GM19193 (cell line): Measurements from ENCODE around the gene HSD17B13.

Experiments
- POLR2A ChIP-seq: IDR thresholded peaks from 4 replicates; pipeline ENCODE4 v1.6.1; 2011; ENCODE audit not compliant: insufficient read depth, insufficient read length; ENCODE audit errors: extremely low read depth

HSD17B13 gene

GRCh38 chr4:87283151-87283550, 39.5 kb downstream of the HSD17B13 start:
- TF ChIP-seq POLR2A = no peak

DNA sequence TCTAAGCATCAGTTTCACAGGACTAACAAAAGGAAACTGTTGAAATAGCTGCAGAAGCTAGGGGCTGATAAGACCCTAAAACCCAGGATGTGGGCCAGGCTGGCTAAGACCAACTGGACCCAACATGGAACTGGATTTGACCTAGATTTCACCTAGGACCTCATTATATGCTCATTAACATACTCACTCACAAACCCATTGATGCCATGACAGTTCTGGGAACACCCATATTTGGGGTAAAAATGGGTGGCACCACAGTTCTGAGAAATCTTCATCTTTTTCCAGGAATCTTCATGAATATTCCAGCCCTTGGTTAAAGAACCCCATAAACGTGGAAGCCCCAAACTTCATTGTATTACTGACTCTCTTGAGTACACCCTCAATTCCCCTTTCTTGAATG, 41.1 kb downstream of the HSD17B13 start:
- no peak for TF ChIP-seq POLR2A

DNA sequence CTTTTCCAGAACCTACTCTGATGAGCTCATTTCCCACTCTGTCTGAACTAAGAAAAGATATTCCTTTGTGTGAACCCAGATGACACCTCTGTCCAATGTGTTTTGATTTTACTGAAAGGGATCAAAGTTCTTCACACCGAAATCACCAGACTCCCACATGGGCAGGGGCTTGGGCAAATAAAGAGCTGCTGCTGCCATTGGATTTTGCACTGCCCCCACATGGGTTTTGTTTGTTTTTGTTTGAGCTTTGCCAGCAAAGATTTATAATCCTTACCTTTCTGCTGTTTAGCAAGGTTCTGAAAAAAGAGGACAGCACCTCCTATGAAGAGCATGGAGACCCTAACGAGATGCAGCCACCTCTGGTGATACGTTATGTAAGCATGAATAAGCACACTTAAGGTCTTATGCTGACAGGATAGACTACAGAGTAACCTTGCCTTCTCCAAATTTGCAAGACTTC, 44.3 kb downstream of the HSD17B13 start:
- no peak for TF ChIP-seq POLR2A

DNA sequence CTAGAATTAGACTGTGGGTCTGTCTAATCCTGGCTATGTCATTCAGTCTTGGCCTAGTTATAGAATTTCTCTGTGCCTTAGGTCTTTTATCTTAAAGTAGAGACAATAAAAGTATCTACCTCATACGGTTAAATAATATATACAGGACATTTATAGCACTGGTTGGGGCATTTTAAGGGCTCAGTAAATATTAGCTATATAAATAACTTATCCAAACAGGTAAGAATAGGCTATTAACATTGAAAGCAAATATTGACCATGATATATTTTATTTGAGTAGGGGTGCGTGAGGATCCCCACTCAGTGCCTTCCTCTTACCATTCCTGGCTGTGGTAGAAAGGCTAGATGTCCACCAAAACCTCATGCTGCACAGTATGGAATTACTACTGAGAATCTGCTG, 47.4 kb downstream of the HSD17B13 start:
- TF ChIP-seq POLR2A = no peak

- TF ChIP-seq POLR2A = no peak
Measured at GRCh38 chr4:87274803-87275202, 47.9 kb downstream of the HSD17B13 start.

DNA sequence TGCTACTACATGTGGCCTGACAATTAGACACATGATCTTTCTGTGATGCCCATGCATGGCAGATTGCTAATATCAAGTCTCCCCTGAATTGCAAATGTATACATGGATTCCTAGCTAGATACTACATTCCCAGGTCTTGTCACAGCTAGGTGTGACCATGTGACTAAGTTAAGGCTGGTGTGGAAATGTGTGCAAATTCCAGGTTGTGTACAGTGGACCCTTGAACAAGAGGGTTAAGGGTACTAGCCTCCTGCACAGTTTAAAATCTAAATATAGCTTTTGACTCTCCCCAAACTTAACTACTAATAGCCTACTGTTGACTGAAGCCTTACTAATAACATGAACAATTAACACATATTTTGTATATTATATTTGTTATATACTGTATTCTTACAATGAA, 48.4 kb downstream of the HSD17B13 start:
- no peak for TF ChIP-seq POLR2A

DNA sequence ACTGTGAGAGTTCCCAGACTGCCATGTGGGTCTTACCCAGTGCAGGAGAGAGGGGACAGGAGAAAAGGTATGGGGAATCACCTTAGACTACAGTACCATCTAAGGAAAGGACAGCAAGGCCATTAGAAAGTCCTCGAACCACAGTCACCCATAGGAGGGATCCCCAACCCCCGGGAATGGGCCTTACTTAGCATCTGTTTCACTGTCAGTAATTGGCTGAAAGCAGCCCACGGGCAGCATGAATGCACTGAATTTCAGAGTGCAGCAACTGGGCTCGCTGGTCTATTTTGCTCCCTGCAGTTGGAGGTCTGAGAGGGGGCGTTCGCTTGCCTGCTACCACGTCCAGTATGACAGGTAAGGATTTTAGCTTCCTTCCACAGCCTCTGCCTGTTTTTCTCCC, 51.9 kb downstream of the HSD17B13 start:
- no peak for TF ChIP-seq POLR2A

DNA sequence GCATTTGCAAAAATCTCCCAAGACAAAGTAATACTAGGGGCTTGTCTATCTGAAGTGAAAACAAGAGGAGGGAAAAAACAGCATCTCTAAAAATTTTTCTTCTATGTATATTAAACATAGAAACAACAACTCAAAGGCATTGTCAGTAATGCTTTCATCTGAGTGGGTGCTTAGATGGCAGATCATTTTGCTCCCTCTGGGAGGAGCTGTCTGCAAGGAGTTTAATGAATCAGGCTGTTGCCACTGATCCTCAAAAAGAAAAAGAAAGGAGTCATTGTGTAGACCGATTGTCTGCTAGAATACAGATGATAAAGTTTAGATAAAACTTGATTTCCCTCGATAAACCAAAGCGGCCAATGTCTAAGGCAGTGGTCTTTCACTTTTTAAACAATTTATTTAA, 52.5 kb downstream of the HSD17B13 start:
- TF ChIP-seq POLR2A = no peak

DNA sequence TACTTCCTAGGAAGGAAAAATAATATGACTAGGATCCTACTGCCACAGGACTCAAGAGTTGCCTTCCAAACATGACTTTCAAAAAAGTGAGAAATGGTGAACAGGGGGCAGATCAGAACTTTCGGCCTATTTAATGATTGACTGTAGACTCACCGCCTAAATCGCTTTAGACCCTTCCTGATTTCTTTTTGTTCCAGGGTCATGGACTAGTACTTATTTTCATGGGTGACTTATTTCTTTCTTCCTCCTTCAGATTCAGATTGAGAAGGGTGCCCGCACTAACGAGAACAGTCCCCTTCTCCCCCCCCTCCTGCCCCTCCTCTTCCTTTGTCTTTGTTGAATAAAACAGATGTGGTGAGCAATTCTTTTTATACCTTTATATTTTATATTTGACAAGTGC, 54.3 kb downstream of the HSD17B13 start:
- TF ChIP-seq POLR2A = no peak

DNA sequence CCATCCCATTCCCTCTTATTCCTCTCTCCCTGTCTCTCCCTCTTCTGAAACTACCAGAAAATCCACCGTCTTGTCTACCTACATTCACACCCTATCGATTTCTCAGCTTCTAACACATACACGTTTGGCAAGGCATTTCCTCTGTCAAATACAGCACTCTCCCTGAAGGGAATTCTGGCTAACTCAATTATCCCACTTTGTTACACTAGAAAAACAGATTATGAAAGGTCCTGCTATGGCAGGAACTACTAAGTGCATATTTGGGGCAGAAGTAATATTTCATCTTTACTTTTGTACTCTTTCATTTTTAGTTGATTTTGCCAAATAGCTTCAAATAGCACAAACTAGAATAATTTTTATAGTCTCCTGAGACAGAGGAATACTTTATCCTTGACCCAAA, 55.7 kb downstream of the HSD17B13 start:
- no peak for TF ChIP-seq POLR2A

DNA sequence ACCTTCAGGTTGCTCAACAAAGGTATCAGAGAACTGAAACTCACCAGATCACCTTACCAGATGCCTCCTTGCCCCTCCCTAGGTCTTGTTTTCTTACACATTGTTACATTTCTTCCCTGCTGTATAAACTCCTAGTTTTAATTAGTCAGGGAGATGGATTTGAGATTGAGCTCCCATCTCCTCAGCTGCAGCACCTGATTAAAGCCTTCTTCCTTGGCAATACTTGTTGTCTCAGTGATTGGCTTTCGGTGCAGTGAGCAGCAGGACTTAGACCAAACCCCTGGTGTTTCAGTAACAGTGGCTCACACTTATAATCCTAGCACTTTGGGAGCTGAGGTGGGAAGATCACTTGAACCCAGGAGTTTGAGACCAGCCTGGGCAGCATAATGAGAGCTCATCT, 59.8 kb downstream of the HSD17B13 start:
- no peak for TF ChIP-seq POLR2A

DNA sequence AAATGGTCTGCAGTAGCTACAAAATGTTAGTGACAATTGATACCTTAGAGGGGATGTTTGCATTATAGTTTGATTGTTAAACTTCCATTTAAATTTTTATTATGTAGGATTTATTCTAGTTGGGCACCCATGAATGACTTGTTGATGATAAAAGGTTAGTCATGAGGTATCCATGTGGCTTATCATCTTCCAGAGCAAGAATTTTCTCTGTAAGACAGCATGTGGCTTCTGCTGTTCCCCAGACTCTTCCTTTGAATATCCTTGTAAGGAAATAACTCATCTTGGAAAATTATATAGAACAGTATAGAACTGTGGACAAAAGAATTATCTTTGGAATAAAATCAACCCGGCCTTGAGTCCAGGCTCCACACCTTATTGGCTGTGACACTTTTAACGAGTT, 62.2 kb downstream of the HSD17B13 start:
- no peak for TF ChIP-seq POLR2A

- no peak for TF ChIP-seq POLR2A
Measured at GRCh38 chr4:87258677-87259076, 64.0 kb downstream of the HSD17B13 start.

GRCh38 chr4:87257523-87257922, 65.2 kb downstream of the HSD17B13 start:
- no peak for TF ChIP-seq POLR2A

GRCh38 chr4:87255755-87256154, 66.9 kb downstream of the HSD17B13 start:
- TF ChIP-seq POLR2A = no peak
